Neuron (in vitro differentiated cells): ENCODE results near the gene ACTR3.

Source experiments
- H2AFZ ChIP-seq: one replicate; pipeline ENCODE4 v1.6.1; 2013; ENCODE audit warnings: low read depth, mild to moderate bottlenecking, inconsistent platforms, low read length, moderate library complexity
- H3K27me3 ChIP-seq: one replicate; pipeline ENCODE4 v1.6.1; 2013; ENCODE audit warnings: low read length; ENCODE audit not compliant: insufficient read depth
- H3K36me3 ChIP-seq: one replicate; pipeline ENCODE4 v1.6.1; 2013; ENCODE audit warnings: low read length; ENCODE audit not compliant: insufficient read depth
- H3K4me1 ChIP-seq: one replicate; pipeline ENCODE4 v1.6.1; 2013; ENCODE audit warnings: low read length; ENCODE audit not compliant: insufficient read depth
- H3K4me3 ChIP-seq: 2 replicates; pipeline ENCODE4 v1.5.1; 2013; ENCODE audit warnings: mild to moderate bottlenecking, low read length, moderate library complexity
- H3K9me3 ChIP-seq: one replicate; pipeline ENCODE4 v1.6.1; 2013; ENCODE audit warnings: low read length

Gene ACTR3

GRCh38 chr2:113857464-113857863 lies 32.4 kb upstream of the ACTR3 start:
- no peak overlapping the region for H3K4me3 ChIP-seq
- no peaks in the 10 kb centered on the region for H3K36me3 ChIP-seq
- H3K4me1 ChIP-seq = no peaks in the 10 kb centered on the region
- no peak overlapping the region for H2AFZ ChIP-seq
- no peaks in the 10 kb centered on the region for H3K27me3 ChIP-seq
- H3K9me3 ChIP-seq = no peaks in the 10 kb centered on the region

DNA sequence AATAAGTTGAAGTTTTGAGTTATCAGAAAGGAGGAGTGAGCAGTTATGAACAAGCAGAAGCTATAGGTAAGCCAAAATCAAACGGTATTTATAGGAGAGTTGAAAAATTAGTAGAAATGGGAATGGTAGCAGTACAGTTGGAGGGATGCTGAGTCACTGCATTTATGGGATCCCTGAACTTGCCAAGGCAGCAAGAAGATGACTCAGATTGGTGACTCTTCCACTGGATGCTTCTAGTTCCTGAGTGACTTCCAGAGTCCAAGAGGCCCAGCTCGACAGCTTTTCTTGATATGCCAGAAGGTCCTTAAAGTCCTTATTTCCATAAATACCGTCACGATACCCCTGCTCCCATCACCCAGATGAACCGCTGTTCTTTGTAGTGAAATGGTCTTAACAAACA lies 31.1 kb upstream of the ACTR3 start:
- H3K4me3 ChIP-seq = no peak overlapping the region
- H3K4me1 ChIP-seq = no peaks in the 10 kb centered on the region
- H3K36me3 ChIP-seq = no peaks in the 10 kb centered on the region
- H3K9me3 ChIP-seq = no peaks in the 10 kb centered on the region
- H2AFZ ChIP-seq = no peak overlapping the region
- no peaks in the 10 kb centered on the region for H3K27me3 ChIP-seq

DNA sequence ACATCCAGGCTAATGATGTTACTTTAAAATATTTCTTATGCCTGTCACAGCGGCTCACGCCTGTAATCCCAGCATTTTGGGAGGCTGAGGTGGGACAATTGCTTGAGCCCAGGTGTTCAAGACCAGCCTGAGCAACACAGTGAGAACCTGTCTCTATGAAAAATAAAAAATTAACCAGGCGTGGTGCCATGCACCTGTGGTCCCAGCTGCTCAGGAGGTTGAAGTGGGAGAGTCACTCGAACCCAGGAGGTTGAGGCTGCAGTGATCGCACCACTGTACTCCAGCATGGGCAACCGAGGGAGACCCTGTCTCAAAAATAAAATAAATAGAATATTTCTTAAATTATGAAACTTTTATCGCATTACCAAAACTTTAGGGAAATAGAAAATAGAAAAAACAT lies 28.1 kb upstream of the ACTR3 start:
- Histone ChIP-seq H3K4me1 (no peaks in the 10 kb centered on the region), H3K27me3 (no peaks in the 10 kb centered on the region), H3K36me3 (no peaks in the 10 kb centered on the region), H2AFZ (no peak overlapping the region), H3K4me3 (no peak overlapping the region), H3K9me3 (no peaks in the 10 kb centered on the region)

- H3K27me3 ChIP-seq = no peaks in the 10 kb centered on the region
- no peak overlapping the region for H3K4me3 ChIP-seq
- no peak overlapping the region for H2AFZ ChIP-seq
- no peaks in the 10 kb centered on the region for H3K9me3 ChIP-seq
- H3K4me1 ChIP-seq = peaks cover 6% of the 10 kb centered on the region
- no peaks in the 10 kb centered on the region for H3K36me3 ChIP-seq
Measured at GRCh38 chr2:113863144-113863543, 26.7 kb upstream of the ACTR3 start.

DNA sequence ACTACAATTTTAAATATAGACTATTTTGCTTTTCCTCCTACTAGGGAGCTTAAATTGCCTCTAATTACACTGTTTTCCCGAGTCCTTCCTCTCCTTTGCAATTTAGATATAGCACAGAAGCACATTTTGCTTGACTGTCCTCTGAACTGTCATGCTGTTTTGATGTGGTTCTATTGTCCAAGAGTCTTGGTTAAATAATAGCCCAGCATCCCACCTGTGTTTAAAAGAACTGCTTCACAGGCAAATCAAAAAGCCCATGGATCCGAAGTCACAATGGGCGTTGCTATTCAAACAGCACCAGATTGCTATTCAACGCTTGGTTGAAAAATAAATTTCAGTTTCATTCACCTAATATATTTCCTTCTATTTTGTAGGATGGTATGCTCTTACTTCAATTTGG lies 22.3 kb upstream of the ACTR3 start:
- H3K9me3 ChIP-seq = no peaks in the 10 kb centered on the region
- no peaks in the 10 kb centered on the region for H3K36me3 ChIP-seq
- H3K4me3 ChIP-seq = no peak overlapping the region
- no peaks in the 10 kb centered on the region for H3K27me3 ChIP-seq
- H2AFZ ChIP-seq = no peak overlapping the region
- peaks cover 6% of the 10 kb centered on the region for H3K4me1 ChIP-seq

GRCh38 chr2:113869253-113869652 lies 20.6 kb upstream of the ACTR3 start:
- no peak overlapping the region for H3K4me3 ChIP-seq
- no peak overlapping the region for H2AFZ ChIP-seq
- no peaks in the 10 kb centered on the region for H3K9me3 ChIP-seq
- H3K36me3 ChIP-seq = no peaks in the 10 kb centered on the region
- no peaks in the 10 kb centered on the region for H3K27me3 ChIP-seq
- H3K4me1 ChIP-seq = peaks cover 6% of the 10 kb centered on the region

- Histone ChIP-seq H3K9me3 (no peaks in the 10 kb centered on the region), H3K27me3 (no peaks in the 10 kb centered on the region)
Measured at GRCh38 chr2:113872201-113872600, 17.7 kb upstream of the ACTR3 start.

GRCh38 chr2:113873867-113874266 lies 16.0 kb upstream of the ACTR3 start:
- Histone ChIP-seq H3K9me3 (no peaks in the 10 kb centered on the region), H3K36me3 (no peaks in the 10 kb centered on the region), H3K27me3 (no peaks in the 10 kb centered on the region), H3K4me1 (no peaks in the 10 kb centered on the region), H3K4me3 (no peak overlapping the region), H2AFZ (no peak overlapping the region)

More at GRCh38 chr2:113872201-113872600, 17.7 kb upstream of the ACTR3 start:
- peaks cover 5% of the 10 kb centered on the region for H3K4me1 ChIP-seq
- no peak overlapping the region for H2AFZ ChIP-seq
- H3K4me3 ChIP-seq = no peak overlapping the region
- no peaks in the 10 kb centered on the region for H3K36me3 ChIP-seq

DNA sequence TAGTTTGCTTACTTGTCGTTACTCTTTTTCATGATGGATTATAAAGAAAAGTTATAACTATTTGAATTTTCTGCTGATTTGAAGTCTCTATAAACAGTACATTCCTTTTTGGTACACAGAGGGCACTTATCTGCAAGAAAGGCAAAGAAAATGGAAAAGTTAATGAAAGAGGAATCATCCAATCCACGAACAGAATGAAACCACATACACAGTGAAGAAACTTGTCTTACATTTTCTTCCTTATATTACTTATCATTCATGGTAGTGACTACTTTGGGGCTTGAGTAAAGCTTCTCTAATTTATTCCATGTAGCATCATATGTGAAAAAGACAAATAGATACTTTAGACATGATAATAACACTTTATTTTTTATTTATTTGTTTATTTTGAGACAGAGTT lies 14.8 kb upstream of the ACTR3 start:
- Histone ChIP-seq H3K27me3 (no peaks in the 10 kb centered on the region), H3K4me3 (no peak overlapping the region), H2AFZ (no peak overlapping the region), H3K36me3 (no peaks in the 10 kb centered on the region), H3K4me1 (no peaks in the 10 kb centered on the region), H3K9me3 (no peaks in the 10 kb centered on the region)

DNA sequence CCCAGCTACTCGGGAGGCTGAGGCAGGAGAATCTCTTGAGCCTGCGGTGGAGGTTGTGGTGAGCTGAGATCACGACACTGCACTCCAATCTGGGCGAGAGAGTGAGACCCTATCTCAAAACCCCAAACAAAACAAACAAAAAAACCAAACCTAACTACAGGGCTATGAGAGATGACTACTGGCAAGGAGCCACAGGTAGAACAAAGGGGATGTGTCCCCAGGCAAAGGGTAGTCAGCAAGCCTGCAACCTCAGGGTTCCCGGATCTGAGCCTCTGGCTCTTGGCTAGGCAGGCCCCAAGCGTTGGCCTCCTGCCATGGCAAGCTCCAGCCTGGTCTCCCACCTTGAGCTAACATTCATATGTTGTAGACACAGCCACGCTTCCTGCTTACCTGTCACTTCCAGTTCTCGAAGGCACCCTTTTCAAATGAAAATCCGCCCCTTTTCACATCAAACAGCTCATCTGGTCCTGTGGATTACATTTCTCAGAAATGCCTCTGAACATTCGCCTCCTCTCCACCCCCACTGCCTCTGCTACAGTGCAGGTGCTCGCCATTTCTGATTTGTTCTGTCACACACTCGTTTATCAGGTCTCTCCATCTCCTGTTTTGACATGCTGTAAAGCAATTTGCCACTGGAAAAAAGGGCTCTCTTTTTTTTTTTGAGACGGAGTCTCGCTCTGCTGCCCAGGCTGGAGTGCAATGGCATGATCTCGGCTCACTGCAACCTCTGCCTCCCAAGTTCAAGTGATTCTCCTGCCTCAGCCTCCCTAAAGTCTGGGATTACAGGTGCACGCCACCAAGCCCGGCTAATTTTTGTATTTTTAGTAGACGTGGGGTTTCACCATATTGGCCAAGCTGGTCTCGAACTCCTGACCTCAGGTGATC lies 13.1 kb upstream of the ACTR3 start:
- Histone ChIP-seq H3K9me3 (no peaks in the 10 kb centered on the region), H3K4me1 (no peaks in the 10 kb centered on the region), H3K4me3 (no peak overlapping the region), H2AFZ (no peak overlapping the region), H3K36me3 (no peaks in the 10 kb centered on the region), H3K27me3 (no peaks in the 10 kb centered on the region)

- no peaks in the 10 kb centered on the region for H3K36me3 ChIP-seq
- H3K9me3 ChIP-seq = no peaks in the 10 kb centered on the region
- no peaks in the 10 kb centered on the region for H3K27me3 ChIP-seq
- H2AFZ ChIP-seq = no peak overlapping the region
- no peaks in the 10 kb centered on the region for H3K4me1 ChIP-seq
- no peak overlapping the region for H3K4me3 ChIP-seq
Measured at GRCh38 chr2:113877711-113878598, 11.9 kb upstream of the ACTR3 start.

- Histone ChIP-seq H3K27me3 (no peaks in the 10 kb centered on the region), H3K4me1 (no peaks in the 10 kb centered on the region), H3K36me3 (no peaks in the 10 kb centered on the region), H3K9me3 (no peaks in the 10 kb centered on the region), H3K4me3 (no peak overlapping the region), H2AFZ (no peak overlapping the region)
Measured at GRCh38 chr2:113878743-113879142, 11.1 kb upstream of the ACTR3 start.

DNA sequence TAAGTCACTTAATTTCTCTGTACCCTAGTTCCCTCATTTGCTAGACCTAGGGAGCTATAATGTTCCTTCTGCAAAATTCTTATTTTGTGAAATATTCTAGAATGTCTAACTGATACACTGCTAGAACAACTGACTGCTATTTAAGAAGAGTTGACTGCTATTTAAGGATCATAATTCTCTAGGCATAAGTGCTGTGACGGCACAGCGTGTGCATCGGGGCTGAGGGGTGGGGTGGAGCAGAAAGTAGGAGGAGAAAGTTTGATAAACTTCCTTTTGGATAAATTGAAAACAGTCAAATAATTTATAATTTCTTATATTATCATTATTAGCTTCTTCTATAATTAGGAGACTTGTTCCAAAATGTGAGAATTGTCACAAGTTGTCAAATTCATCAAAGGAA lies 10.4 kb upstream of the ACTR3 start:
- H3K4me3 ChIP-seq = no peak overlapping the region
- no peaks in the 10 kb centered on the region for H3K9me3 ChIP-seq
- H3K27me3 ChIP-seq = no peaks in the 10 kb centered on the region
- no peaks in the 10 kb centered on the region for H3K36me3 ChIP-seq
- no peaks in the 10 kb centered on the region for H3K4me1 ChIP-seq
- H2AFZ ChIP-seq = no peak overlapping the region
